Stimulated activated memory B cell treated with anti-CD40 and anti-IgM and Interleukin-4, amounts not matched to agents 10 μg/mL and 1 μg/mL and 100 μg/mL, for 72 hours (primary cell): ENCODE measurements around the gene RXRB.

Experiments
- ATAC-seq: fragments of 150-1000 bp; cut with Tn5 transposase; 2 replicates; pipeline ENCODE4 v1.10.0; 2021
- H3K27ac Mint-ChIP-seq: one replicate; pipeline ENCODE4 v1.8.0; 2022; ENCODE audit warnings: mild to moderate bottlenecking, mixed read lengths
- H3K27me3 Mint-ChIP-seq: one replicate; pipeline ENCODE4 v1.8.0; 2022; ENCODE audit warnings: mixed read lengths
- H3K36me3 Mint-ChIP-seq: one replicate; pipeline ENCODE4 v1.8.0; 2022; ENCODE audit warnings: mixed read lengths
- H3K4me1 Mint-ChIP-seq: one replicate; pipeline ENCODE4 v1.8.0; 2022; ENCODE audit warnings: mixed read lengths
- H3K4me3 Mint-ChIP-seq: one replicate; pipeline ENCODE4 v1.8.0; 2022; ENCODE audit warnings: mild to moderate bottlenecking, moderate library complexity, mixed read lengths
- H3K9me3 Mint-ChIP-seq: one replicate; pipeline ENCODE4 v1.8.0; 2022; ENCODE audit warnings: mixed read lengths

RXRB gene

DNA sequence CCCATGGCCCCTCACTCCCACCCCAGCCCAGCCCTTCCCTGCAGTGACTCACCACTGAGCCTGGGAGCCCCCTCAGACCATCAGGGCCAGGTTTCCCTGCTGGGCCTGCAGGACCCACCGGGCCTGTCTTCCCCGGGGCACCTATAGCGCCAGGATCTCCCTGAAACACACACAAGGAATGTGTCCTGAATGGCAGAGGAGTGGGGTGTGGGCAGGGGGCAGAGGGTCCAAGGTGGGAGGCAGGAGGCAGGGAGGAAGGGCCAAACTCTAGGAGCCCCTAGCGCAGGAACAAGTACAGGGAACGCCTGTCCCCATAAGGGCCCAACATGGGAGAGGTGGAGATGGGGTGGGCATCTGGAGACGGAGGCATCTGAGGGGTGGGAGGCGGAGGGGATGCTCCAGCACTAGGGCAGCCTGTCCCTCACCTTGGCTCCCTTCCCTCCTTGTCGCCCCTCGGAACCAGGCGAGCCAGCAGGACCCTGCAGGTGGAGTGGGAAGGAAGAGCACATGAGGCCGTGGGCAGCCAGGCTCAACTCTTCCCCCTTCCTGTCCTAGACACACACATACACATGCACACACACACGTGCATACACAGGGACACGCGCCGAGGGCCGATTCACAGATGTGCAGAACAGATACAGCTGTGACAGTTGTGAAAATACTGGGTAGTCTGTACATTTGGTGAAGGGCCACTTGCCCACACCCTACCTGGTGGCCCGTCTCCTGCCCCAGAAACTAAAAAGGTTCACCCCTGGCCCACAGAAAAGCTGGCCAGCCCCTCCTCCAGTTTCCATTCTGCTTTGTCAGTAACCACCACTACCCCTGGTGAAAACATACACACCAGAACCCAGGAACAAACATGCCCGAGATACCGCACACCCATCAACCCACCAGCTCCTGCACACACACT lies 32.8 kb downstream of the RXRB start:
- Mint-ChIP-seq H3K36me3 (no peaks in the 10 kb centered on the region), H3K4me3 (no peak overlapping the region), H3K27me3 (peaks cover 50% of the 10 kb centered on the region), H3K27ac (no peak overlapping the region), H3K9me3 (no peaks in the 10 kb centered on the region), H3K4me1 (peaks cover 26% of the 10 kb centered on the region)
- ATAC-seq = no peak

DNA sequence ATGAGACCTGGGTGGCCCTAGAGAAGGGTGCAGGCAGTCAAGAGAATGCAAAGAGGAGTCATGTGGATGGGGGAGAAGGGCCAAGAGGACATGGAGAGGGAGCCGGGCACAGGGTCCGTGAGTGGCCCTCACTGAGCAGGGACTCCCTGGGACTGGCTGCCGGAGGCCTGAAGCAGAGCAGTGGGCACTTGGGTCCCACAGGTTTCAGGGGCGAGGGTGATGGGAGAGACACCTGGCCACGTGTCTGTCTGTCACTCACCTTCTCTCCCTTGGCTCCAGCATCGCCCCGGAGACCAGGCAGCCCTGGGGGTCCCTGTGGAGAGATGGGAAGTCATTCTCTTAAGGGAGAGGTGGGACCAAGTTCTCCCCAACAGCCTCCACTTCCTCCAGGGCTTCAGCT lies 33.7 kb downstream of the RXRB start:
- Mint-ChIP-seq H3K27me3 (peaks cover 43% of the 10 kb centered on the region), H3K4me1 (peaks cover 28% of the 10 kb centered on the region), H3K27ac (no peak overlapping the region), H3K4me3 (no peak overlapping the region), H3K9me3 (no peaks in the 10 kb centered on the region), H3K36me3 (no peaks in the 10 kb centered on the region)
- ATAC-seq = no peak

DNA sequence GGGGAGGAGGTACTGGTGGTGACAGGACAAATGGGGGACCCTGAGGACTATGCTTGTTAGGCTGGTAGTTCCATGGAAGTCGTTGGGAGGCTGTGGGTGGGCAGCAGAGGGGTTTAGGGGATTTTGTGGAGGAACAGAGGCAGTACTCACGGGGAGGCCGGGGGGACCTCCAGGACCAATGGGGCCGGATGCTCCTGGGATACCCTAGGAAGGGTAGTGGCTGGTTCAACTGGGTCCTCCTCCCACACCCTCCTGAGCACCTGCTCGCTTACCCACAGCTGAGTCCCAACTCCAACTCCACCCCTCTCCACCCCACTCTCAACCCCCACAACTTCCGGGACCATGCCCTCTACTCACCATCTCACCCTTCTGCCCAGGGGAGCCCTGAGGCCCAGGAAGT lies 34.1 kb downstream of the RXRB start:
- H3K4me3 Mint-ChIP-seq = no peak overlapping the region
- H3K4me1 Mint-ChIP-seq = peaks cover 33% of the 10 kb centered on the region
- no peaks in the 10 kb centered on the region for H3K9me3 Mint-ChIP-seq
- ATAC-seq = no peak
- H3K27ac Mint-ChIP-seq = no peak overlapping the region
- H3K36me3 Mint-ChIP-seq = no peaks in the 10 kb centered on the region
- H3K27me3 Mint-ChIP-seq = peaks cover 46% of the 10 kb centered on the region

GRCh38 chr6:33165581-33166258 lies 34.7 kb downstream of the RXRB start:
- Mint-ChIP-seq H3K36me3 (no peaks in the 10 kb centered on the region), H3K4me1 (peaks cover 34% of the 10 kb centered on the region), H3K27ac (no peak overlapping the region), H3K4me3 (no peak overlapping the region), H3K9me3 (no peaks in the 10 kb centered on the region), H3K27me3 (peaks cover 49% of the 10 kb centered on the region)
- ATAC-seq = no peak

- peaks cover 49% of the 10 kb centered on the region for H3K27me3 Mint-ChIP-seq
- H3K4me1 Mint-ChIP-seq = peaks cover 25% of the 10 kb centered on the region
- no peak for ATAC-seq
- H3K27ac Mint-ChIP-seq = no peak overlapping the region
- no peak overlapping the region for H3K4me3 Mint-ChIP-seq
- no peaks in the 10 kb centered on the region for H3K36me3 Mint-ChIP-seq
- no peaks in the 10 kb centered on the region for H3K9me3 Mint-ChIP-seq
Measured at GRCh38 chr6:33164665-33165373, 35.6 kb downstream of the RXRB start.

- H3K27me3 Mint-ChIP-seq = peaks cover 45% of the 10 kb centered on the region
- no peaks in the 10 kb centered on the region for H3K9me3 Mint-ChIP-seq
- no peak overlapping the region for H3K4me3 Mint-ChIP-seq
- no peak for ATAC-seq
- H3K36me3 Mint-ChIP-seq = no peaks in the 10 kb centered on the region
- peaks cover 19% of the 10 kb centered on the region for H3K4me1 Mint-ChIP-seq
- no peak overlapping the region for H3K27ac Mint-ChIP-seq
Measured at GRCh38 chr6:33164176-33164575, 36.3 kb downstream of the RXRB start.

DNA sequence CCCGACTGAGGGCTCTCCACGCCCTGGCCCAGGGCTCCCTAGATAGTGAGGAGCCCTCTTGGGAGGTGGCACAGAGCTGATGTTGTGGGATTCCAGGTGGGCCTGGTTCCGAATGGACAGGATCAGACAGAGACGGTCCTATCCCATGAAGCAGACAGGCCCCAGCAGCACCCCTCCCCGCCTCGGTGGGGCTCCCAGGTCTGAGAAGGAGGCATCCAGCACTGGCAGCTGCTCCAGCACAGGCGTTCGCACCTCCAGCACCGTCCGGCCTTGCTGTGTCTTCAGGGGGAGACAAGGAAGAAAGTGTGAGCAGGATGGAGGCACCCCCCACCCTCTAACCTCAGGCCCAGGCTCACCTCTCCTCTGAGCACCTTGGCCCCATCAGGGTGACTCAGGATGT lies 36.9 kb downstream of the RXRB start:
- Mint-ChIP-seq H3K9me3 (no peaks in the 10 kb centered on the region), H3K4me3 (no peak overlapping the region), H3K4me1 (peaks cover 16% of the 10 kb centered on the region)

GRCh38 chr6:33161354-33162331 lies 38.8 kb downstream of the RXRB start:
- peaks cover 16% of the 10 kb centered on the region for H3K4me1 Mint-ChIP-seq
- H3K4me3 Mint-ChIP-seq = peak overlapping the region; percentile 88
- peak overlapping the region; percentile 82 for H3K27ac Mint-ChIP-seq
- H3K9me3 Mint-ChIP-seq = no peaks in the 10 kb centered on the region
- H3K27me3 Mint-ChIP-seq = peaks cover 35% of the 10 kb centered on the region
- peak; percentile 91 for ATAC-seq
- H3K36me3 Mint-ChIP-seq = no peaks in the 10 kb centered on the region

More for the DNA sequence above, 36.9 kb downstream of the RXRB start:
- no peaks in the 10 kb centered on the region for H3K36me3 Mint-ChIP-seq
- no peak for ATAC-seq
- no peak overlapping the region for H3K27ac Mint-ChIP-seq
- H3K27me3 Mint-ChIP-seq = peaks cover 39% of the 10 kb centered on the region

GRCh38 chr6:33160728-33161344 lies 39.6 kb downstream of the RXRB start:
- peaks cover 16% of the 10 kb centered on the region for H3K4me1 Mint-ChIP-seq
- no peaks in the 10 kb centered on the region for H3K9me3 Mint-ChIP-seq
- H3K27ac Mint-ChIP-seq = peak overlapping the region; percentile 82
- peak overlapping the region; percentile 88 for H3K4me3 Mint-ChIP-seq
- no peaks in the 10 kb centered on the region for H3K36me3 Mint-ChIP-seq
- H3K27me3 Mint-ChIP-seq = peaks cover 27% of the 10 kb centered on the region
- ATAC-seq = no peak

GRCh38 chr6:33160096-33160495 lies 40.4 kb downstream of the RXRB start:
- Mint-ChIP-seq H3K27ac (no peak overlapping the region), H3K36me3 (no peaks in the 10 kb centered on the region), H3K4me3 (no peak overlapping the region), H3K27me3 (peaks cover 22% of the 10 kb centered on the region), H3K9me3 (no peaks in the 10 kb centered on the region), H3K4me1 (peaks cover 16% of the 10 kb centered on the region)
- ATAC-seq = no peak

GRCh38 chr6:33156964-33157363 lies 43.5 kb downstream of the RXRB start:
- no peak for ATAC-seq
- Mint-ChIP-seq H3K9me3 (peaks cover under 1% of the 10 kb centered on the region), H3K4me3 (no peak overlapping the region), H3K36me3 (peaks cover 1% of the 10 kb centered on the region), H3K4me1 (peaks cover 11% of the 10 kb centered on the region), H3K27me3 (peaks cover 6% of the 10 kb centered on the region), H3K27ac (no peak overlapping the region)

DNA sequence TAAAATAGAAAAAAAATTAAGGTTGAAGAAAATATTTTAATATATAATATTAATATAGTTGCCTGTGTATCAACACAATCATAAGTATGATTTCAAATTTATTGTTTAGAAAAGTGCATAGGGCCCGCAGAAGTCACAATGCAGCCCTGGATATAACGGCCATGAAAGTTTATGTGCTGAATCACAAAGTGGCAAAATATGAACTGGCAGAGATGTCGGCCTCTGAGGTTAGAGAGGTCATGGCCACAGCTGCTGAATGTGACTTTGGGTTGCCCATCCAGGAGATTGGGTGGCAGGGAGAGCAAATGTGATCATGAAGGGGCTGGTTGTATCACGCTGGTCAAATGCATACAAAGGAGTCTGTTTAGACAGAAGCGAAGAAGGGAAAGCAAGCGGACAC lies 43.9 kb downstream of the RXRB start:
- no peak overlapping the region for H3K4me3 Mint-ChIP-seq
- ATAC-seq = no peak
- peaks cover 4% of the 10 kb centered on the region for H3K9me3 Mint-ChIP-seq

GRCh38 chr6:33154349-33154748 lies 46.1 kb downstream of the RXRB start:
- peaks cover 6% of the 10 kb centered on the region for H3K36me3 Mint-ChIP-seq
- no peaks in the 10 kb centered on the region for H3K4me1 Mint-ChIP-seq
- H3K4me3 Mint-ChIP-seq = no peak overlapping the region
- H3K9me3 Mint-ChIP-seq = peaks cover 4% of the 10 kb centered on the region
- ATAC-seq = no peak
- H3K27me3 Mint-ChIP-seq = peaks cover 3% of the 10 kb centered on the region
- no peak overlapping the region for H3K27ac Mint-ChIP-seq

More for the DNA sequence above, 43.9 kb downstream of the RXRB start:
- H3K36me3 Mint-ChIP-seq = peaks cover 5% of the 10 kb centered on the region
- no peak overlapping the region for H3K27ac Mint-ChIP-seq
- H3K4me1 Mint-ChIP-seq = peaks cover 7% of the 10 kb centered on the region
- peaks cover 5% of the 10 kb centered on the region for H3K27me3 Mint-ChIP-seq

- no peak overlapping the region for H3K4me3 Mint-ChIP-seq
- H3K4me1 Mint-ChIP-seq = no peaks in the 10 kb centered on the region
- no peak for ATAC-seq
- peaks cover 6% of the 10 kb centered on the region for H3K36me3 Mint-ChIP-seq
- no peak overlapping the region for H3K27ac Mint-ChIP-seq
- peaks cover 4% of the 10 kb centered on the region for H3K9me3 Mint-ChIP-seq
- peaks cover 9% of the 10 kb centered on the region for H3K27me3 Mint-ChIP-seq
Measured at GRCh38 chr6:33151050-33151449, 49.4 kb downstream of the RXRB start.
